K562 (cell line): ENCODE data around the gene MEIS1. TPM values are rescaled to one million over a fixed set of nuclear protein-coding genes. Genes with fewer than 3 reads are reported as not detected.

Source experiments
- ATAC-seq: fragments of 200-7000 bp; cut with Tn5 transposase; 3 replicates; pipeline ENCODE4 v1.9.1; 2020; ENCODE audit warnings: moderate library complexity
- Bru-seq: library from RNA; stranded (reverse); fragments of 400-500 nt; gene quantifications from one replicate; lab custom pipeline; 2021; lab: Mats Ljungman, UMichigan
- BruChase-seq, 2 experiments: library from RNA; stranded (reverse); fragments of 400-500 nt; gene quantifications; one replicate each; lab custom pipeline; 2021; lab: Mats Ljungman, UMichigan
- BruUV-seq: library from RNA; stranded (reverse); fragments of 400-500 nt; replicated peaks from 2 replicates; lab custom pipeline; 2021; lab: Mats Ljungman, UMichigan
- CTCF ChIA-PET: fragments of 300-600 bp; formaldehyde crosslinking; extraction: SDS; loops from one replicate; lab custom pipeline; 2021; ENCODE audit warnings: low intra/inter-chr PET ratio; lab: Yijun Ruan, JAX
- POLR2A ChIA-PET: fragments of 300-600, 350-650 bp; sonication (Branson Sonifier 250); formaldehyde crosslinking; extraction: SDS; loops from one replicate; lab custom pipeline; 2021; ENCODE audit warnings: antibody characterized with exemption, inconsistent platforms; lab: Yijun Ruan, JAX
- DNase-seq, 4 experiments: peaks; one replicate each; pipeline versions ENCODE4 v3.0.0 to v3.0.0-alpha.2; 2011 to 2018; ENCODE audit warnings: low spot score in 3 of 4, mixed read lengths in 3 of 4; ENCODE audit errors: extremely low read depth in 1 of 4
- FAIRE-seq: peaks from 2 replicates; lab custom pipeline; 2011; peaks lifted over from hg19 to GRCh38; lab: Jason Lieb, UNC
- H2AFZ ChIP-seq: 2 replicates; pipeline ENCODE4 v1.6.0; 2011; ENCODE audit warnings: low read depth, low read length, control low read depth, inconsistent platforms
- H3K27ac ChIP-seq: fragments of 200-600 bp; 3 replicates; pipeline ENCODE4 v1.8.0; 2011; ENCODE audit warnings: low read depth, mild to moderate bottlenecking, control low read depth, inconsistent platforms, low read length, moderate library complexity, mixed read lengths; ENCODE audit errors: extremely low read depth
- H3K27me3 ChIP-seq, 2 experiments: fragments of 300-600 bp in 1 of 2; 2 replicates in 1 of 2; 3 replicates in 1 of 2; pipeline versions ENCODE4 v1.6.0 to v1.8.0; 2011; ENCODE audit warnings: inconsistent platforms in 2 of 2, low read length in 2 of 2, mild to moderate bottlenecking in 1 of 2, mixed read lengths in 1 of 2, moderate library complexity in 1 of 2; ENCODE audit not compliant: control insufficient read depth in 2 of 2, insufficient read depth in 2 of 2
- H3K36me3 ChIP-seq: fragments of 300-600 bp; 3 replicates; pipeline ENCODE4 v1.8.0; 2011; ENCODE audit warnings: mild to moderate bottlenecking, low read length, inconsistent platforms; ENCODE audit not compliant: control insufficient read depth, insufficient read depth
- H3K4me1 ChIP-seq, 2 experiments: fragments of 200-600 bp in 1 of 2; replicated peaks in 1 of 2; 2 replicates in 1 of 2; 3 replicates in 1 of 2; pipeline versions ENCODE4 v1.5.1 to v1.8.0; 2011; ENCODE audit warnings: inconsistent platforms in 2 of 2, low read length in 2 of 2, mild to moderate bottlenecking in 1 of 2, mixed read lengths in 1 of 2, moderate library complexity in 1 of 2; ENCODE audit not compliant: control insufficient read depth in 2 of 2, insufficient read depth in 2 of 2
- H3K4me2 ChIP-seq: 2 replicates; pipeline ENCODE4 v1.6.1; 2011; ENCODE audit warnings: low read length, control low read depth, inconsistent platforms, mixed read lengths; ENCODE audit not compliant: insufficient read depth
- H3K4me3 ChIP-seq: fragments of 200-600 bp; sonication (generic), shearing (Covaris generic); 2 replicates; pipeline ENCODE4 v1.5.1; 2016; ENCODE audit warnings: control low read depth, inconsistent platforms
- H3K79me2 ChIP-seq: fragments of 200-600 bp; 3 replicates; pipeline ENCODE4 v1.8.0; 2011; ENCODE audit warnings: low read length, inconsistent platforms; ENCODE audit not compliant: control insufficient read depth, insufficient read depth
- H3K9ac ChIP-seq, 2 experiments: 2 replicates each; pipeline versions ENCODE4 v1.6.0 to v1.6.1; 2011; ENCODE audit warnings: low read depth in 2 of 2, low read length in 2 of 2, control low read depth in 1 of 2, inconsistent platforms in 1 of 2, mild to moderate bottlenecking in 1 of 2, mixed read lengths in 1 of 2; ENCODE audit not compliant: insufficient read depth in 1 of 2
- H3K9me1 ChIP-seq: one replicate; pipeline ENCODE4 v1.6.0; 2011; ENCODE audit warnings: inconsistent platforms, mild to moderate bottlenecking, low read length, moderate library complexity; ENCODE audit not compliant: control insufficient read depth, insufficient read depth
- H3K9me3 ChIP-seq: replicated peaks from 2 replicates; pipeline ENCODE4 v1.5.1; 2011; ENCODE audit warnings: low read depth, low read length, inconsistent platforms; ENCODE audit not compliant: control insufficient read depth, insufficient read depth
- H4K20me1 ChIP-seq: replicated peaks from 2 replicates; pipeline ENCODE4 v1.6.1; 2011; ENCODE audit warnings: low read length, inconsistent platforms, mixed read lengths; ENCODE audit not compliant: control insufficient read depth, insufficient read depth
- NR2C2 ChIP-seq, 2 experiments: fragments of 200-800 bp in 1 of 2; sonication (Bioruptor generic) in 1 of 2; sonication (generic) in 1 of 2; formaldehyde crosslinking in 1 of 2; IDR thresholded peaks; 2 replicates each; pipeline versions ENCODE4 v1.6.1 to v1.8.0; 2016 to 2022; ENCODE audit warnings: mild to moderate bottlenecking in 1 of 2, missing compliant biosample characterization in 1 of 2, missing genetic modification characterization in 1 of 2, missing genetic modification reagents in 1 of 2
- SP2 ChIP-seq: IDR thresholded peaks from 2 replicates; pipeline ENCODE4 v1.6.1; 2011; ENCODE audit warnings: mild to moderate bottlenecking, low read depth, low read length, moderate library complexity; ENCODE audit not compliant: poor library complexity, severe bottlenecking; ENCODE audit errors: extremely low read depth
- TAL1 ChIP-seq: fragments of 450-650 bp; IDR thresholded peaks from 2 replicates; pipeline ENCODE4 v1.6.1; 2016; ENCODE audit warnings: mild to moderate bottlenecking
- ZNF232 ChIP-seq: sonication (generic); formaldehyde crosslinking; IDR thresholded peaks from 2 replicates; pipeline ENCODE4 v1.8.0; 2022; ENCODE audit warnings: mild to moderate bottlenecking, missing genetic modification reagents
- WGBS: fragments of 100-300 bp; shearing (Covaris generic); methylation state at CpG from one replicate; pipeline ENCODE4 v1.1.6; 2016; ENCODE audit warnings: low coverage, mixed read lengths; ENCODE audit not compliant: insufficient coverage; ENCODE audit errors: missing lambda C conversion rate; 5-methylcytosine and 5-hydroxymethylcytosine counted together
- in situ Hi-C: fragments of 300-500 bp; cut with MboI; formaldehyde crosslinking; loops from 4 replicates; pipeline ENCODE4 v1.15.0; 2018; ENCODE audit warnings: inconsistent platforms, mixed read lengths
- intact Hi-C: fragments of 100-400 bp; cut with micrococcal nuclease; formaldehyde crosslinking; loops from 2 replicates; pipeline ENCODE4 v1.14.2; 2022
- long read RNA-seq, 3 experiments: library from polyadenylated mRNA in 2 of 3; library from RNA in 1 of 3; unstranded in 2 of 3; stranded (forward) in 1 of 3; transcript quantifications; one replicate each; pipeline ENCODE4 v2.0.0, GENCODE V29; 2019 to 2022
- polyA minus RNA-seq, 3 experiments: library from RNA; depleted of rRNA, polyadenylated mRNA; stranded (reverse); fragments of >200 nt; gene quantifications; 2 replicates each; pipeline ENCODE4 v1.2.3, GENCODE V29; 2011
- polyA plus RNA-seq, 8 experiments: library from polyadenylated mRNA; depleted of rRNA in 4 of 8; stranded (reverse) in 5 of 8; unstranded in 3 of 8; fragments of >200 nt; fragmentation: Nextera tagmentation in 2 of 8; fragmentation: Illumina TruSeq in 1 of 8; extraction: Ambion mirVana in 2 of 8; extraction: Trizol in 1 of 8; gene quantifications; 2 replicates each; pipeline versions ENCODE4 v1.2.1 to v1.2.3, GENCODE V29; 2011 to 2014; ENCODE audit warnings: inconsistent platforms in 1 of 8, missing spikeins in 1 of 8
- total RNA-seq, 7 experiments: library from RNA; depleted of rRNA in 6 of 7; stranded (reverse); fragments of >200 nt in 6 of 7; fragmentation: Illumina TruSeq in 2 of 7; extraction: Trizol in 2 of 7; gene quantifications; 2 replicates each; pipeline versions ENCODE4 v1.2.1 to v1.2.3, GENCODE V29; 2011 to 2021; ENCODE audit warnings: low replicate concordance in 1 of 7
- TF ChIP-seq, protein P1 (sequence below), 2 experiments: fragments of 450-650 bp; IDR thresholded peaks; 2 replicates each; pipeline ENCODE4 v1.6.1; 2016; ENCODE audit warnings: mild to moderate bottlenecking in 2 of 2, borderline replicate concordance in 1 of 2, low read depth in 1 of 2, moderate library complexity in 1 of 2

The MEIS1 gene
- 13.6 and 52.6 TPM in 2 replicates for total RNA-seq (2011; cell fraction: chromatin; rRNA removed; ENCODE audit: low replicate concordance)
- total RNA-seq (2011; cell fraction: nucleolus; rRNA removed) = 11.7 and 15.3 TPM in 2 replicates
- total RNA-seq (2011; cell fraction: nucleoplasm; rRNA removed) = 23.2 and 31.9 TPM in 2 replicates
- total RNA-seq (2014; rRNA removed) = 5.6 and 7.1 TPM in 2 replicates
- 5.9 and 8.0 TPM in 2 replicates for total RNA-seq (2014; rRNA removed; fragmentation: Illumina TruSeq; extraction: Trizol)
- total RNA-seq (2015; rRNA removed; fragmentation: Illumina TruSeq; extraction: Trizol) = 7.1 and 7.5 TPM in 2 replicates
- total RNA-seq (2021) = 8.7 and 9.0 TPM in 2 replicates
- polyA plus RNA-seq (2011; rRNA removed) = 4.7 and 6.7 TPM in 2 replicates
- polyA plus RNA-seq (2011; cell fraction: cytosol; rRNA removed) = 3.0 and 4.7 TPM in 2 replicates
- polyA plus RNA-seq (2011; cell fraction: nucleus; rRNA removed) = 13.1 and 17.8 TPM in 2 replicates
- 4.0 and 4.8 TPM in 2 replicates for polyA plus RNA-seq (2012)
- polyA plus RNA-seq (2014; fragmentation: Illumina TruSeq; extraction: Trizol) = 3.5 and 3.9 TPM in 2 replicates
- 1 to 10 TPM; 2.3 to 6.7 TPM for polyA plus RNA-seq (2014; fragmentation: Nextera tagmentation; extraction: Ambion mirVana)
- 4.7 and 8.1 TPM in 2 replicates for polyA plus RNA-seq (2014; rRNA removed)
- polyA minus RNA-seq (2011; rRNA and poly(A)+ RNA removed) = 18.2 and 28.5 TPM in 2 replicates
- 4.7 and 5.2 TPM in 2 replicates for polyA minus RNA-seq (2011; cell fraction: cytosol; rRNA and poly(A)+ RNA removed)
- polyA minus RNA-seq (2011; cell fraction: nucleus; rRNA and poly(A)+ RNA removed) = 19.8 and 25.3 TPM in 2 replicates
- Bru-seq, nascent RNA = percentile 63 among the genes with signal in this experiment
- BruChase-seq, experiment 1, labeled RNA remaining after a 2-hour chase = percentile 56 among the genes with signal in this experiment
- BruChase-seq, experiment 2, labeled RNA remaining after a 6-hour chase = percentile 57 among the genes with signal in this experiment
- long read RNA-seq, experiment 1, full-length matches to known transcripts = 1 of 7 reads
- long read RNA-seq, experiment 1, partial matches to known transcripts = 3 of 7 reads
- long read RNA-seq, experiment 1, other reads (novel, unspliced or antisense) = 3 of 7 reads
- long read RNA-seq, experiment 2, full-length matches to known transcripts = 1 of 2 reads
- long read RNA-seq, experiment 2, partial matches to known transcripts = 0 of 2 reads
- long read RNA-seq, experiment 2, other reads (novel, unspliced or antisense) = 1 of 2 reads
- long read RNA-seq, experiment 3, full-length matches to known transcripts = 1 of 4 reads
- long read RNA-seq, experiment 3, partial matches to known transcripts = 0 of 4 reads
- long read RNA-seq, experiment 3, other reads (novel, unspliced or antisense) = 3 of 4 reads

DNA sequence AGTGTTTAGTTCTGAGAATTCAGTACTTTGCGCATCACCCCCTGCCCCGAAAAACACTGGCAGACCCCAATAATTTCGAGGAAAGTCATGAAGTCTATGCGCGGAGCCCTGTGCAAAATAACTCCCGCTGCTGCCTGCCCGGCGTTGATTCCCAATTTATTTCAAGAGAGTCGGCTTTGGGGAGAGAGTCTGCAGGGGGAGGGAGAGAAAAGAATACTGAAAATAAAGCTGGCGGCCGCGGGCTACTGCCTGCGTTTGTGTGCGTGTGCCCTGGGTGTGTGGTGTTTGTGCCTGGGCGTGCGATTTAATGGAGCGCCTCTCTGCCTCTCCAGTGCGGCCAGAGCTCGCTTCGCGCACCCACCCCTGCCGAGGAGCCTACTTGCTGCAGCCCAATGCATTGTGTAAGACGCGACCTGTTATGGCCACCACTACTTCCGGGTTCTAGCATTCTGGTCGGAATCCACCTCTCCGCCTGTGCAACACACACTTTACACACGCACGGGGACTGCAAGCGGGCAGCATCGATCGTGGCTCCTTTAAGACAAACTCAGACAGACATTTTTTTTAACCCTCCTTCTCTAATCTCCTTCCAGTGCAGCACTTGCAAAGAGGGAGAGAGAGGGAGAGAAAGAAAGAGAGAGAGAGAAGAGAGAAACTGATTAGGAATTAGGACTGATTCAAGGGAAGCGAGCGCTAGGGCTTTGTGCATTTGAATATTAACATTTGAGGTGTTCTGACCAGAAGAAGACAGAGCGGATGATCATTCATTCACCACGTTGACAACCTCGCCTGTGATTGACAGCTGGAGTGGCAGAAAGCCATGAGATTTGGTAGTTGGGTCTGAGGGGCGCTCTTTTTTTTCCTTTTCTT lies at the start of gene MEIS1:
Gene MEIS1 (plus strand): TSS at position 447 of the 870 bp plus-strand sequence. CDS start 732 bp downstream, outside the sequence.
- no peaks in the 10 kb centered on the region for H4K20me1 ChIP-seq
- H3K36me3 ChIP-seq = peaks cover 12% of the 10 kb centered on the region; the same call in 2 of the 3 replicates
- H3K9me3 ChIP-seq = no peaks in the 10 kb centered on the region
- intact Hi-C loops = loop anchor here (2.0 to 10.0 kb wide), 4 partner anchors 47 to 1402 kb away; no protein-coding TSS in a partner anchor
- in situ Hi-C loops = no loop called here
- H3K4me2 ChIP-seq = peak within 1 kb of the TSS; percentile 82
- WGBS = 0% methylated on average over 38 of the region's 38 CpGs
- POLR2A ChIA-PET = interaction anchor here (0.6 to 1.0 kb wide), 4 partner anchors 46 to 1377 kb away, joined by 3 read pairs; no protein-coding TSS in a partner anchor
- peak; percentile 92 for FAIRE-seq
- H3K9me1 ChIP-seq = no peaks in the 10 kb centered on the region
- H3K4me1 ChIP-seq = peaks cover 0 to 28% of the 10 kb centered on the region in 2 experiments; a peak in 3 of 5 replicates
- peaks cover 16% of the 10 kb centered on the region; the same call in 2 of the 3 replicates for H3K79me2 ChIP-seq
- peak within 1 kb of the TSS; percentile 50 for H3K4me3 ChIP-seq
- peak within 1 kb of the TSS; percentile 47 for H3K27ac ChIP-seq
- peak within 1 kb of the TSS; percentile 96 for H2AFZ ChIP-seq
- DNase-seq = peak; percentile 74 to 91 (median 82)
- ATAC-seq = peak; percentile 90
- H3K27me3 ChIP-seq = no peaks in the 10 kb centered on the region
- BruUV-seq = TSS peak; percentile 74
- CTCF ChIA-PET = interaction anchor here (0.9 kb wide), 1 partner anchor 140 kb away, joined by 3 read pairs; no protein-coding TSS in a partner anchor
- peak within 1 kb of the TSS; percentile 70 to 91 for H3K9ac ChIP-seq
- TF ChIP-seq ZNF232 (CRISPR knock-in tag) = 0 out of 2 replicates have a peak, but pooled peaks have one; percentile 34
- no peak for TF ChIP-seq SP2
- TF ChIP-seq TAL1 = no peak
- no peak for TF ChIP-seq NR2C2 (CRISPR knock-in tag; IDR thresholded peaks at IDR 0.05)
- peak; percentile 83 for TF ChIP-seq NR2C2 (tag; IDR thresholded peaks at IDR 0.05)
- TF ChIP-seq, protein P1, sequence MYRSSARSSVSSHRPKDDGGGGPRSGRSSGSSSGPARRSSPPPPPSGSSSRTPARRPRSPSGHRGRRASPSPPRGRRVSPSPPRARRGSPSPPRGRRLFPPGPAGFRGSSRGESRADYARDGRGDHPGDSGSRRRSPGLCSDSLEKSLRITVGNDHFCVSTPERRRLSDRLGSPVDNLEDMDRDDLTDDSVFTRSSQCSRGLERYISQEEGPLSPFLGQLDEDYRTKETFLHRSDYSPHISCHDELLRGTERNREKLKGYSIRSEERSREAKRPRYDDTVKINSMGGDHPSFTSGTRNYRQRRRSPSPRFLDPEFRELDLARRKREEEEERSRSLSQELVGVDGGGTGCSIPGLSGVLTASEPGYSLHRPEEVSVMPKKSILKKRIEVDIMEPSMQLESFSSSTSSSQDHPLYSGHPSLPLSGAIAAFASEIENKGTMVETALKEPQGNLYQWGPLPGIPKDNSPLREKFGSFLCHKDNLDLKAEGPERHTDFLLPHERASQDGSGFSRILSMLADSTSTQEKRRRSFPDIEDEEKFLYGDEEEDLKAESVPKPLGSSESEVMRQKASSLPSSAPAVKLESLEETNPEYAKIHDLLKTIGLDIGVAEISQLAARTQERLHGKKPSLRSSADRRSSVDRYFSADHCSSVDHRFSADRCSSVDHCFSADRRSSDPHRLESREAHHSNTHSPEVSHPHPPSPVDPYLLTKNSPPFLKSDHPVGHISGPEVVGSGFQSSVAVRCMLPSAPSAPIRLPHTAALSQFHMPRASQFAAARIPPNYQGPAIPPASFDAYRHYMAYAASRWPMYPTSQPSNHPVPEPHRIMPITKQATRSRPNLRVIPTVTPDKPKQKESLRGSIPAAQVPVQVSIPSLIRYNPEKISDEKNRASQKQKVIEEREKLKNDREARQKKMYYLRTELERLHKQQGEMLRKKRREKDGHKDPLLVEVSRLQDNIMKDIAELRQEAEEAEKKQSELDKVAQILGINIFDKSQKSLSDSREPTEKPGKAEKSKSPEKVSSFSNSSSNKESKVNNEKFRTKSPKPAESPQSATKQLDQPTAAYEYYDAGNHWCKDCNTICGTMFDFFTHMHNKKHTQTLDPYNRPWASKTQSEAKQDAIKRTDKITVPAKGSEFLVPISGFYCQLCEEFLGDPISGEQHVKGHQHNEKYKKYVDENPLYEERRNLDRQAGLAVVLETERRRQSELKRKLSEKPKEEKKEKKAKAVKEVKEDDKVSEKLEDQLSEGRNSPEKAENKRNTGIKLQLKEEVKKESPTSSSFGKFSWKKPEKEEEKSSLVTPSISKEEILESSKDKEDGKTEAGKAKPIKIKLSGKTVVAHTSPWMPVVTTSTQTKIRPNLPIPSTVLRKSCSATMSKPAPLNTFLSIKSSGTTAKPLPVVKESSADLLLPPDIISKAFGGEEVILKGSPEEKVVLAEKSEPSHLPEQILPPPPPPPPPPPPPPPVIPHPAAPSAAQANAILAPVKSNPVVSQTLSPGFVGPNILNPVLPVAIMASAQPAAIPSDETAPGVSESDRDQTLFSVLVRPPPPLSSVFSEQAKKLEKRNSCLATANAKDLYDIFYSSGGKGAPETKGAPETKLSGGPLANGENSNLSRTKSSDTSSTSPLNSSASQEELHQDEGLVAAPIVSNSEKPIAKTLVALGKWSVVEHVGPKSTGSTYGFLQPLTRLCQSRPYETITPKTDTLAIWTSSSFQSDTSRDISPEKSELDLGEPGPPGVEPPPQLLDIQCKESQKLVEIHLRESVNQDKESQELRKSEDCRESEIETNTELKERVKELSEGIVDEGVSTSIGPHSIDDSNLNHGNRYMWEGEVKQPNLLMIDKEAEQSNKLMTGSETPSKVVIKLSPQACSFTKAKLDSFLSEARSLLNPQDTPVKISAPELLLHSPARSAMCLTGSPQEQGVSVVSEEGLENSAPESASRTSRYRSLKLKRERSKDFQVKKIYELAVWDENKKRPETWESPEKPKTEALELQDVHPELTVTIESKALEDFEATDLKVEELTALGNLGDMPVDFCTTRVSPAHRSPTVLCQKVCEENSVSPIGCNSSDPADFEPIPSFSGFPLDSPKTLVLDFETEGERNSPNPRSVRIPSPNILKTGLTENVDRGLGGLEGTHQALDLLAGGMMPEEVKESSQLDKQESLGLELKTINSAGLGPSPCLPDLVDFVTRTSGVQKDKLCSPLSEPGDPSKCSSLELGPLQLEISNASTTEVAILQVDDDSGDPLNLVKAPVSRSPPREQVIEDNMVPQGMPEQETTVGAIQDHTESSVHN (IDR thresholded peaks at IDR 0.05; ENCODE audit: borderline replicate concordance in 1 of 2, low read depth in 1 of 2) = no peak
